Glutamatergic neuron (in vitro differentiated cells): ENCODE results near the gene HGFAC. TPM values are rescaled to one million over a fixed set of nuclear protein-coding genes. Genes with fewer than 3 reads are reported as not detected.

Source experiments
- DNase-seq: peaks from one replicate; pipeline ENCODE4 v3.0.0; 2022
- H3K27ac Mint-ChIP-seq: one replicate; pipeline ENCODE4 v1.8.0; 2020; ENCODE audit warnings: mild to moderate bottlenecking, mixed read lengths, inconsistent platforms; ENCODE audit not compliant: unreplicated experiment
- H3K27me3 Mint-ChIP-seq: one replicate; pipeline ENCODE4 v1.8.0; 2020; ENCODE audit warnings: mild to moderate bottlenecking, moderate library complexity, mixed read lengths, inconsistent platforms; ENCODE audit not compliant: unreplicated experiment
- H3K36me3 Mint-ChIP-seq: one replicate; pipeline ENCODE4 v1.8.0; 2020; ENCODE audit warnings: mild to moderate bottlenecking, mixed read lengths, inconsistent platforms; ENCODE audit not compliant: unreplicated experiment
- H3K4me1 Mint-ChIP-seq: one replicate; pipeline ENCODE4 v1.8.0; 2020; ENCODE audit warnings: mild to moderate bottlenecking, low read depth, mixed read lengths, inconsistent platforms; ENCODE audit not compliant: unreplicated experiment
- H3K4me3 Mint-ChIP-seq: one replicate; pipeline ENCODE4 v1.8.0; 2020; ENCODE audit warnings: mild to moderate bottlenecking, mixed read lengths, inconsistent platforms; ENCODE audit not compliant: unreplicated experiment
- H3K9me3 Mint-ChIP-seq: one replicate; pipeline ENCODE4 v1.8.0; 2020; ENCODE audit warnings: mild to moderate bottlenecking, moderate library complexity, mixed read lengths, inconsistent platforms; ENCODE audit not compliant: unreplicated experiment
- CTCF ChIP-seq: fragments of 200-600 bp; sonication (generic); IDR thresholded peaks from one replicate; pipeline ENCODE4 v1.5.0; 2021; ENCODE audit not compliant: partially characterized antibody, unreplicated experiment
- total RNA-seq: library from RNA; stranded (reverse); fragmentation: NEBNext Ultra II Directional; extraction: Animal tissue kit (Norgen Biotek cat#: 25700); gene quantifications from one replicate; pipeline ENCODE4 v1.2.1, GENCODE V29; 2021; ENCODE audit not compliant: unreplicated experiment

The HGFAC gene
- total RNA-seq, 1 donor from 2014 or later: 9.4 TPM

- Mint-ChIP-seq H3K36me3 (no peaks in the 10 kb centered on the region), H3K27me3 (peaks cover 5% of the 10 kb centered on the region), H3K4me1 (peaks cover 6% of the 10 kb centered on the region), H3K9me3 (no peaks in the 10 kb centered on the region), H3K27ac (no peak overlapping the region), H3K4me3 (no peak overlapping the region)
- DNase-seq: peak; percentile 8
- no peak for TF ChIP-seq CTCF
These were observed 19.4 kb upstream of the HGFAC start for GRCh38 chr4:3422241-3422801.

DNA sequence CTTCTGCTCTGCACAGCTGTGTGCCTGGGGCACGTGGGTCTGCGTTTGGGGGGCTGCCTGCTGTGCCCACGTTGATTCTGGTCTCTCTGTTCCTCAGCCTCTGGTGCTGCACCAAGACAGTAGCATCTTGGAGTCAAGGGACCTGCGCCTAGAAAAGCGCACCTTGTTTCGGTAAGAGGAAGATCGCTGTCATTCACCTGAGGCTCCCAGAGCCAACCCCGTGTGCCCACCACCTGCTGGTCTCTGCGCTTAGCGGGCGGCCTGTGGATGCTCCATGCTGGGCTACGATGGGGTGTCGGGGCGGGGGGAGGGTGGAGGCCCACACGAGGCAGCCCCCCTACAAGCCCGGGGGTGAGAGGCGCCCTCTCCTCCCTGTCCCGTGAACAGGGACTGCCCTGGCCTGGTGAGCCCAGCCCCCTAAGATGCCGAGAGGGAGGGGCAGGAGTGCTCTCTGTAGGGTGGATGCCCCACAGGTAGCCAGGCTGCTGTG is 18.9 kb upstream of the HGFAC start:
- no peak overlapping the region for H3K27ac Mint-ChIP-seq
- no peak for DNase-seq
- H3K36me3 Mint-ChIP-seq: no peaks in the 10 kb centered on the region
- H3K9me3 Mint-ChIP-seq: no peaks in the 10 kb centered on the region
- TF ChIP-seq CTCF: no peak
- no peak overlapping the region for H3K4me3 Mint-ChIP-seq
- H3K4me1 Mint-ChIP-seq: peaks cover 7% of the 10 kb centered on the region
- peaks cover 5% of the 10 kb centered on the region for H3K27me3 Mint-ChIP-seq

DNA sequence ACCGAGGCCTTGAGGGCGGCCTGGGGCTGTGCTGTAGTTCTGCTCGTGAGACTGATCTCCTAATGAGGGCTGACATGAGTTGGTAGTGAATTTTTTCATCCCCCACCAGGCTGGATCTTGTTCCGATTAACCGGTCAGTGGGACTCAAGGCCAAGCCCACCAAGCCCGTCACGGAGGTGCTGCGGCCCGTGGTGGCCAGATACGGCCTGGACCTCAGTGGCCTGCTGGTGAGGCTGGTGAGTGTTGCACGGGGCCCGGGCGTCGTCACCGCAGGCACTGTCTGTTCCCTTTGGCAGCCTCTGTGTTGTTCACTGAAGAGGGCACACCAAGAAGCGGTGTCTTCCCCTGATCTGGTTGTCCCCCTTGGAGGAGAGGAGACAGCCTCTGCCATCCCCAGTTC is 18.4 kb upstream of the HGFAC start:
- Mint-ChIP-seq H3K36me3 (no peaks in the 10 kb centered on the region), H3K27ac (no peak overlapping the region), H3K4me1 (peaks cover 7% of the 10 kb centered on the region), H3K9me3 (no peaks in the 10 kb centered on the region), H3K4me3 (no peak overlapping the region), H3K27me3 (peaks cover 5% of the 10 kb centered on the region)
- TF ChIP-seq CTCF: no peak
- no peak for DNase-seq

- Mint-ChIP-seq H3K4me3 (no peak overlapping the region), H3K36me3 (no peaks in the 10 kb centered on the region), H3K27ac (no peak overlapping the region), H3K9me3 (no peaks in the 10 kb centered on the region), H3K27me3 (peaks cover 5% of the 10 kb centered on the region), H3K4me1 (peaks cover 7% of the 10 kb centered on the region)
- DNase-seq: no peak
- no peak for TF ChIP-seq CTCF
These were observed 17.8 kb upstream of the HGFAC start for GRCh38 chr4:3423952-3424351.

DNA sequence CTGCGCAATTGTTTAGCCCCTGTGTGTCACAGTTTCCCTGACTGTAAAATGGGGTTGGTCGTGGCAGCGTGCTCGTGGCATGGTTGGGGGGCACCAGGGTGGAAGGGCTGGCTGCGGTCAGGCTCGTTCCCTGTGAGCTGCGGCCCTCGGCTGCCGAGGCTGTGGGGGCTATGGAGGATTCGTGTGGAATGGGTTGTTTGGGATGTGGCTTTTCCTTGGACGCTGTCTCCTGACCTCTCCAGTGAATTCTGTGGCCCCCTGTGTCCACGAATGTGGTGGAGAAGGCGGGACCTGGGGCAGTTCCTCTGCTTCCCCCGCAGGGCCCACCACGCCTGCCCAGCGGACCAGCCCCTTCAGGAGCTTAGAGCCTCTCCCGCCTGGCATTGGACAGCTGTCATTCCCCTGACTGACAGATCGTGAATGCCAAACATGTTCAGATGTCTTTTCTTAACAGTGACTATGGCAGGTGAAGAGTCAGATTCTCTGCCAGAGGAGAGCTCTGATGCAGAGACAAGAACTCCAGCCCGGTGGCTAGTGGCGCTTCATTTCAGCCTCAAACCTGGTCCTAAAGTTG is 17.2 kb upstream of the HGFAC start:
- Mint-ChIP-seq H3K27ac (no peak overlapping the region), H3K36me3 (no peaks in the 10 kb centered on the region), H3K4me1 (peaks cover 9% of the 10 kb centered on the region), H3K9me3 (no peaks in the 10 kb centered on the region), H3K27me3 (peaks cover 9% of the 10 kb centered on the region), H3K4me3 (no peak overlapping the region)
- TF ChIP-seq CTCF: no peak
- DNase-seq: no peak
